Fibroblast of skin of left biceps (primary cell): ENCODE results near the gene RAB7A.
"Not testable (repeated sequence)": the region's sequence is repeated elsewhere in the genome, so short reads cannot be mapped to it uniquely, and the experiment has no call there.

Experiments
- DNase-seq, 2 experiments: peaks; one replicate each; pipeline ENCODE4 v3.0.0-alpha.2; 2013; ENCODE audit warnings: low read depth in 2 of 2

The RAB7A gene

DNA sequence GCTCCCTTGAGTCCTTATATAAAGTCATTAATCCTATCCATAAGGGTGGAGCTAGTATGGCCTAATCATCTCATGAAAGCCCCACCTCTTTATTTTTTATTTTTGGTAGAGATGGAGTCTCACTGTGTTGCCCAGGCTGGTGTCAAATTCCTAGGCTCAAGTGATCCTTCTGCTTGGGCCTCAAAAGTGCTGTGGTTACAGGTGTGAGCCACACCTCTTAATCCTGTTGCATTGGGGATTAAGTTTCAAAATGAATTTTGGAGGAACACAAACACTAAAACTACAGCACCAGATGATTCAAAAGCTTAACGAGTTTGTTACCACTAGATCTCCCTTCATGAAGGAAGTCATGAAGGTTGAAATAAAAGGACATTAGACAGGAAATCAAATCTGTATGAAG, 27.7 kb downstream of the RAB7A start:
- no peak for DNase-seq

DNA sequence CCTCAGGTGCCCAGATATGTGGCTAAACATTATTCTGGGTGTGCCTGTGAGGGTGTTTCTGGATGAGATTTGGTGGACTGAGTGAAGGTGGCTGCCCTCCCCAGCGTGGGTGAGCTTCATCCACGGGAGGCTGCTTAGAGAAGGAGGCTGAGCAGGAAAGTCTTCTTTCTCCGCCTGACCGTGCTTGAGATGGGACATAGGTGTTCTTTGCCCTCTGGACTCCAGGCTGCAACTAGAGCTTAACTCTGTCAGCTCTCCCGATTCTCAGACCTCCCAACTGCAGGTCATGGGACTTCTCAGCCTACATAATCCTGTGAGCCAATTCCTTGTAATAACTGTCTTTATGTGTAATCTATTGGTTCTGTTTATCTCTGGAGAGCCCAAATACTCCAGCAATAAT, 34.1 kb downstream of the RAB7A start:
- DNase-seq, result no peak

DNA sequence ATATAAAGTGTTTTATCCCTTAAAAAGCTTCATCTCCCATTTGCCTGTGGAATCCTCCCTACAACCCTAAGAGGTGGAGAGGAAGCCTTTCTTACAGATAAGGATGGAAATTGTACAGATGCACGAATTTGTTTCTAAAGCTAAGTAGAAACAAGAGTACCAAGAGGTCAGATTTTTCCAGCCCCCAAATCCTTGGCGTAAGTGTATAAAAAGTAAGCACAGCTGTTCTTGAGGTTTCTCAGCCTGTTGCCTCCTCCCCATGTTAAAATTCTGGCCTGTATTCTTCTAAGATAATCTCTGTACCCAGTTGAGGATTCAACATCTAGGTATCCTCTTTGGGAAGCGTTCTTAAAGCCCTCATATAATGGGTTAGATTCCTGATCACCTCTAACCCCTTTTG, 34.9 kb downstream of the RAB7A start:
- no peak for DNase-seq

DNA sequence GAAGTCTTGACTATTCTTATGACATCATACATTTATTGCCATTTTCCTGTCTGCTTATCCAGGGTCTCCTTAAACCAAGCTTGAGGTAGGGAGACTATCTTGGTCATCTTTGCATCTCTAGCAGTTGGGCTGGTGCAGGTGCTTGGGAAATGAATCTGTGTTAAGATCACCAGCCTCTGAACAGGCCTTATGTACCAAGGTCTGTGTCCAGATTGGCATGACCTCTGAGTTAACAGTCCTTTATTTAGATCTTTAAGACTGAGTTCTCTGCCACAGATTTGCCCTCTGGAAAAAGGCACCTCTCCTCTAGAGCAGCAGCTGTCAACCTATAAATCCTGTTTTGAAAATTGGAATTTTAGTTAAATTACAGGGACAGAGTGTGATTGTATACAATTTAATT, 35.4 kb downstream of the RAB7A start:
- DNase-seq, result no peak

DNA sequence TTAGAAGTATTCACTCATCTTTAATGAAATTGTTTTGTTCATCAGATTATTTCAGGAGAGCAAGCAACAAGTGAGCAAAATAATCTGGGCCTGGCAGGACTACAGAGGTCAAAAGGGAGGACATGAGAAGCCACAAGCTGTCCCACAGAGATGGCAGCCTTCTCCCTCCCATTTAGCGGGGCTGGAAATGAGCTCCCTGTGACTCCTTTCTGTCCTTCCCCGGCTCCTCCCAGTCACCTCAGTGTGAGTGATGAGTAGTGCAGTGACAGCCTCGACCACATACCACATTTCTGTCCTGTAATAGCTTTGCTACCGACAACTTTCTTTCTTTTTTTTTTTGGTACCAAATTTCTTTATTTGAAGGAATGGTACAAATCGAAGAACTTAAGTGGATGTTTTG, 38.0 kb downstream of the RAB7A start:
- DNase-seq, result no peak

DNA sequence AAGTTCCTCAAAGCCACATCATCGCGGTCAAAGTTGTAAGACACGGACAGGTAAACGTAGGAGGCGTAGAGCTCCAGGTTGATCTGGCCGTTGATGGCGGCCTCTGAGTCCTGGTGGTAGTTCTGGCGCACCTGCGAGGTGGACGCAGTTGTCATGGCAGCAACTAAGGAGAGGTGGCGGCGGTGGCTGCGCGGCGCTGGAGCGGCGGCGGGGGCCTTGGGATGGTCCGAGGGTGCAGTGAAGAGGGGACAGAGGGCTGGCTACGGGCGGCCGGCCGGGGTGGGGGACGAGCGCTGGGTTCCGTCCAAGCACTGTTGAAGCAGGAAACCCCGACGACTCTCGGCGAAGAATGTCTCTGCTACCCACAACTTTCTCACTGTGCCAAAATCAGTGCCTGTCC, 38.9 kb downstream of the RAB7A start:
- no peak for DNase-seq

DNA sequence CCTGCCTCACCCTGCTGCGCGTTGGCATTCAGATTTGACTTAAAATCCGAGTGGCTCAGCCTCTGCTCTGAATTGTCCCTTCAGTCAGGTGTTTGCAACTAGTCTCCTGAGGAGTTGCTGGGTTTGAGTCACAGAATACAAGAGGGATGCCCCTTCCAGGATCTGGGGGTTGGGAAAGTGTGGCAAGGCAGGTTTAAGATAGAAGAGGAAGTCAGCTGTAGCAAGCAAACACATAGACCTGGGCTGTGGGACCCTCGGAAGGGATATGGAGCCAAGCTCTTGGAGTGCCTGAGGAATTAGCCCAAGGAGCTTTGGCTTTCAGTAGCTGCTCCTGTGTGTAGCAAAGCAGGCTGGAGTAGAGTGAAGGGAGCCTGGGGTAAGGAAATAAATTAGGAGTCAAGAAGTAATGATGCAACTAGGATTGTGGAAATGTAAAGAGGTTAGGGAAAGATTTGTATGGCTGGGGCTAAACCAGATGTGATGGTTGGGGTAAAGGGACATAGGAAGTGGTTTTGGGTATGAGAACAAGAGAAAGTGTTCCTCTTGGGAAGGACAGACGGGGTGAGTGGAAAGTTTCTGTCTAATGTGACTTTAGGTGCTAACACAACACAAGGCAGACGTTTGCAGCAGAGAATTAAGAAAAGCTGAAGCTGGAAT, 41.2 kb downstream of the RAB7A start:
- DNase-seq, result no peak

DNA sequence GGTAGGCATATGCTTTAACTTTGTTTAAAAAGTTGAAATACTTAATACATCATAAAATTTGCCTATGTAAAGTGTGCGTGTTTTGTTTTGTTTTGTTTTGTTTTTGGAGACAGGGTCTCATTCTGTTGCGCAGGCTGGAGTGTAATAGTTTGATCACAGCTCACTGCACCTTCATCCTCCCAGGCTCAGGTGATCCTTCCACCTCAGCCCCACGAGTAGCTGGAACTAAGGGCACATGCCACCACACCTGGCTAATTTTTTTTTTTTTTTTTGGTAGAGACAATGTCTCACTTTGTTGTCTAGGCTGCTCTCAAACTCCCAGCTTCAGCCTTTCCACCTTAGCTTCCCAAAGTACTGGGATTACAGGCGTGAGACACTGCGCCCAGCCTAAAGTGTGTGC, 42.5 kb downstream of the RAB7A start:
- no peak for DNase-seq

DNA sequence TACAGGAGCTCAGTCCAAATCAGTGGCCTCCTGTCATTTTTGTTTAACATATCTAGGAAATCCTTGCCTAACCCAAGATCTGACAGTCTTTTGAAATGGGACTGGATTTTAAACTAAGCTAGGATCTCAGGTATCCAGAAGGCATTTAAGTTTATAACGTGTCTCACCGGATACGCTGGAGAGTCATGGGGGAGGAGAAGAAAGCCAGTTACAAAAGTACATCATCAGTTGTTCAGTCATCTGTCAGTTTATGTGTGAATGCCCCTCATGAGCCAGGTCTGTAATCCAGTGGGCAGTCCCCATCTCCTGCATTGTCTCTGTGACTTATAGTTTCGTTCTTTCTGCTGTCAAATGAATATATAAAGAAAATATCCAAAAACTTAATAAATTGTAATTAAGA, 44.4 kb downstream of the RAB7A start:
- no peak for DNase-seq

DNA sequence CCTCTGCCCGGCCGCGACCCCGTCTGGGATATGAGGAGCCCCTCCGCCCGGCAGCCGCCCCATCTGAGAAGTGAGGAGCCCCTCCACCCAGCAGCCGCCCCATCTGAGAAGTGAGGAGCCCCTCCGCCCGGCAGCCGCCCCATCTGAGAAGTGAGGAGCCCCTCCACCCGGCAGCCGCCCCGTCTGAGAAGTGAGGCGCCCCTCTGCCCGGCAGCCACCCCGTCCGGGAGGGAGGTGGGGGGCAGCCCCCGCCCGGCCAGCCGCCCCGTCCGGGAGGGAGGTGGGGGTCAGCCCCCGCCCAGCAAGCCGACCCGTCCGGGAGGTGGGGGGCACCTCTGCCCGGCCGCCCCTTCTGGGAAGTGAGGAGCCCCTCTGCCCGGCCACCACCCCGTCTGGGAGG, 47.2 kb downstream of the RAB7A start:
- DNase-seq, result not testable (repeated sequence)

DNA sequence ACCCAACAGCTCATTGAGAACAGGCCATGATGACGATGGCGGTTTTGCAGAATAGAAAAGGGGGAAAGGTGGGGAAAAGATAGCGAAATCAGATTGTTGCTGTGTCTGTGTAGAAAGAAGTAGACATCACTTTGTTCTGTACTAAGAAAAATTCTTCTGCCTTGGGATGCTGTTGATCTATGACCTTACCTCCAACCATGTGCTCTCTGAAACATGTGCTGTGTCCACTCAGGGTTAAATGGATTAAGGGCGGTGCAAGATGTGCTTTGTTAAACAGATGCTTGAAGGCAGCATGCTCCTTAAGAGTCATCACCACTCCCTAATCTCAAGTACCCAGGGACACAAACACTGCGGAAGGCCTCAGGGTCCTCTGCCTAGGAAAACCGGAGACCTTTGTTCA, 47.6 kb downstream of the RAB7A start:
- not testable (repeated sequence) for DNase-seq

DNA sequence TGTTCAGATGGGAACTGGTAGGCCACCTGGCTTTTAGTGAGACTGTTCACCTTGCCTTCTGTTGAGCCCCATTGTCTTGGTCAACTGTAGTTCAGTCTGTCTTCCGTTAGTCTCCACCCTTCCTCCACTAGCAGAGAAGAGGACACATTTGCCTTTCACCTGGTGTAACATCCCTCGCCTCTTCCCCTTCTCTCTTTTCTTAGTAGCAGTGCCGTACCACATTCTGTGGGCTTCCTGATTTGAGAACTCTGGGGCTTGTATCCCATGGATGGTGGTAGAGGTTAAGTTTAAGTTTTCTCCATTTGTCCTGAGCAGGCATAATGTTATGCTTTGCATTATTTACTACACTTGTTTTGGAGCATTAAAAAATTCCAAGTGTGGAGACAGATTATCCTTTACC, 49.3 kb downstream of the RAB7A start:
- DNase-seq, result no peak

DNA sequence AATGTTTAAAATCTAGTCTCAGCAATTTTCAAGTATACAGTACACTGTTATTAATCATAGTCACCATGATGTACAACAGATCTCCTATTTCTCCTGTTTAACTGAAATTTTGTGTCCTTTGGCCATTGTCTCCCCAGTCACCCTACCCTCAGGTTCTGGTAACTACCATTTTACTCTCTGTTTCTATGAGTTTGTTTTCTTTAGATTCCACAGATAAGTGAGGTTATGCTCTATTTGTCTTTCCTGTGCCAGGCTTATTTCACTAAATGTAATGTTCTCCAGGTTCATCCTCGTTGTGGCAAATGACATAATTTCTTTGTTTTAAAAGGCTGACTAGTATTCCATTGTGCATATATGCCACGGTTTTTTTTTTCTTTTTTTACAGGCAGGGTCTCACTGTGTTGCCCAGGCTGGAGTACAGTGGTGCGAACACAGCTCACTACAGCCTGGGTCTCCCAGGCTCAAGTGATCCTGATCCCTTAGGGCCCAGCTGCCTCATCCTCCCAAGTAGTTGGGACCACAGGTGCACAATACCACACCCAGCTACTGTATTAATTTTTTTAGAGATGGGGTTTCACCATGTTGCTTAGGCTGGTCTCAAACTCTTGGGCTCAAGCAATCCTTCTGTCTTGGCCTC, 50.0 kb downstream of the RAB7A start:
- DNase-seq, result no peak

DNA sequence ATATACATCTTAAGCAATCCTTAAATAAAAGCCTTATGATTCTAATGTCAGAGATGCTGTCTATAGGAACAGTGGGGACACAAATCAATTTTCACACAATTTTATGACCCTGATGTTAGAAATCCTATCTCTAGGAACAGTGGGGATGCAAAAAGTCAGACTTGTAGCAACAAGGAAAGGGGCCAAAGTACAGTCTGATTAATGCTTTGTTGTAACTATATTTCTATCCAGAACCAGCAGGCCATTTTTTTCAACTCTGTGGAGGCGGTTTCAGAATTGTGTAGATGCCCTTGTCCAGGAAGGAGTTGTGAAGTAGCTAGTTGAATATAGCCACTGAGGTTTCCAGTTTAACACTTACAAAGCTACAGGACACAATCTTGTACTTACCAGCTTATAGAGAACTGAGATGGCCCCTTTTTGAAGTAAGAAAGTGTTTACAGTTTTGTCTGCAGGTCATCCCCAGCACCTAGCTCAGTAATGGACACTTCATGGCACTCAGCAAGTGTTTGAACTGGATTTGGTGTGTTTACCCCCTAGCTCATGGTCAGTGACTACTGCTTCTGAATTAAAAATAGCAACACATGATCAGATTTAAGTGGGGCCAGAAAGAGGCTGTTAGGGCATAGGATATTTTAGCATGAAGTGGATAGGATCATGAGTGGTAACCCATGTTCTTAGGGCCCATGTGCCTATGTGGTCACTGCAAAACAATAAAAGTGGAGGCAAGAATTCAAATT, 54.3 kb downstream of the RAB7A start:
- no peak for DNase-seq

DNA sequence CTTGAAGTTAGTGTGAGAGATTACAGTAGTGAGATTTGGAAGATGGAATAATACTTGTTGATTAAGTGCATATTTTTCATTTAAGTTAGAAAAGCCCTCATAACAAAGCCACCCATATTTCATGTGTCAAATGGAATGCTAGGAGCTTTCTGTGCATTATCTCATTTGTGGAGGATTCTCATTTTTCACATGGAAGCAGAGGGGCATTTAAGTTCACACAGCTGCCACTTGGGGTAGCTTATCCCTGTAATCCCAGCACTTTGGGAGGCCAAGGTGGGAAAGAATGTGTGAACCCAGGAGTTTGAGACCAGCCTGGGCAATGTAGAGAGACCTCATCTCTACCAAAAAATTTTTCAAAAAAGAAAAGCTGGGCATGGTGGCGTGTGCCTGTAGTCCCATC, 55.2 kb downstream of the RAB7A start:
- no peak for DNase-seq

DNA sequence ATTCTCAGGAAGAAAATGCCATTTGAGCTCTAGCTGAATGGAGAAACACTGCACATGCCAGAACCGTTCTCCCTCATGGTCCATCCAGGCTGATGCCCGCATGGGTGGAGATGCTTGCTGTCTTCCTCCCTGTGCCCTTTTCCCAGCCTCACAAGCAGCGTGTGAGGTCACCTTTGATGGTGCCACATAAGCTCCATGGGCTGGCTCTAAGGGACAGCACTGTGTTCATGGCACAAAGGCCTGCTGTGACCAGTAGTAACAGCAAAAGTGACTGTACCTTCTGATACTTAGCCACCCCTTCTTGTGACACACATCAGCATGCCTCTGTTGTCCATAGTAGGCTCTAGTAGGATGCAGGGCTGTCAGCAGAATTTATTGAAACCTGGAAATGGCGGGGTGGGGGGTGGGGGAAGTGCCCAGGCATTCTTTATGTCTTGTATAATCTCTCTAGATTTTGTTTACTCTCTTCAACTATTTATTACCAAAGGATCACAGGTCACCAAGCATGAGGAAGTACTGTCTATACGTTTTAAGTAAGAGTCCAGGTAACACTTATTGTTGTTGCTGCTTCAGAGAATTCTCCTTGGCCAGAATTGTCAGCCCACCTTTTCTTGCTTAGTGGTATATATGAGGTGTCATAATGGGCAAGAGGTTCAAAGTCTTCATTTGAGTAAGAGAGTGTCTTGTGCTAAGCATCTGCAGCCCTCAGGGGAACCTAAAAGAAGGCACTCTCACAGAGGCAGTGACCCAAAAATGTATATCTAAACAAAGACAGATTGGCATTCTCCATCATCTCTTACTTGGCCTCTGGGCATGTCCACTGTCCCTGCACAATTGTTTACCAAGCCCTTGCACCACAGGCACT, 56.5 kb downstream of the RAB7A start:
- DNase-seq, result no peak

DNA sequence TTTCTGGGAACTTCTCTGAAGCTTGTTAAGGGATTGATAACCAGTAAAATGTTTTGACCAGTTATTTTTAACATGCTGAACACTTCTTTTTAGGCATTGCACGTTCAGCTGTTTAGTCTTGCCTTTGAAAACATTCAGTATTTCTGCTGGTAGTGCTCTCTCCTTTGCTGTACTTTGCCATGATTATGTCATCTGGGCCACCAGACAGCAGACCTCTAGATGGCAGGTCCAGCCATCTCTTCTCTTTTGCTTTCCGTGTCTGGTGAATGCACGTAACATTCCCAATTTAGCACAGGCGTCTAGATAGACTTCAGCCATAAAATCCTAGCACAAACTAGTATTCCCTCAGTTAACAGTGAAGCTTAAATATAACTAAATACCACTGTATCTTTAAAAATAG, 57.8 kb downstream of the RAB7A start:
- DNase-seq, result no peak

DNA sequence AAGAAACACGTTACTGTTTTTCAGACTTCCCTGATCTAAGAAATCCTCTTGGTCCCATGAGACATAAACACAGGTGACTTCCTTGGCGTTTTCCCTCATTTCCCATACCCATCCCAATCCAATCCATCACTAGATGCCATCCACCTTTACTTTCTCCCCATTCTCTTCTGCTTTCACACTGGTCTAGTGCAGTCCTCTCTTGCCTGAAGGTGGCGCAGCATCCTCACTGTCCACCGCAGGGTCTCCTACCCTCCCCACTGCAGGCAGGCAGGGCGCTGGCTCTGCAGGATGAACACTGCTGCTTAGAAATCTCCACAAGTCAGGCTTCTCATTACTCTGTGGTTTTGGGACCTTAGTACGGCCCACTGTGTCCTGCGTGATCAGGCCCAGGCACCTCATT, 58.2 kb downstream of the RAB7A start:
- DNase-seq, result no peak

DNA sequence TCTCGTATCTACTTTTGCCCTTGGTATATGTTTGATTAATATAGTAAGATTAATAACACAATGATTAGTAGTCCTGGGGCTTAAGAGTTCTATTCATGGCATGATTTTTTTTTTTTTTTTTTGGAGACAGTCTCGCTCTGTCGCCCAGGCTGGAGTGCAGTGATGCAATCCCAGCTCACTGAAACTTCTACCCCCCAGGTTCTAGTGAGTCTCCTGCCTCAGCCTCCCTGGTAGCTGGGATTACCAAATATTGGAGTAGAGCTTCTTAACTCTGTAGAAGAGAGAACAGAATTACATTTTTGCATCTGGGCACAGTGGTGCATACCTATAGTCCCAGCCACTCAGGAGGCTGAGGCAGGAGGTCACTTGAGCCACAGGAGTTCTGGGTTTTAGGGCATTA, 58.9 kb downstream of the RAB7A start:
- DNase-seq, result no peak

DNA sequence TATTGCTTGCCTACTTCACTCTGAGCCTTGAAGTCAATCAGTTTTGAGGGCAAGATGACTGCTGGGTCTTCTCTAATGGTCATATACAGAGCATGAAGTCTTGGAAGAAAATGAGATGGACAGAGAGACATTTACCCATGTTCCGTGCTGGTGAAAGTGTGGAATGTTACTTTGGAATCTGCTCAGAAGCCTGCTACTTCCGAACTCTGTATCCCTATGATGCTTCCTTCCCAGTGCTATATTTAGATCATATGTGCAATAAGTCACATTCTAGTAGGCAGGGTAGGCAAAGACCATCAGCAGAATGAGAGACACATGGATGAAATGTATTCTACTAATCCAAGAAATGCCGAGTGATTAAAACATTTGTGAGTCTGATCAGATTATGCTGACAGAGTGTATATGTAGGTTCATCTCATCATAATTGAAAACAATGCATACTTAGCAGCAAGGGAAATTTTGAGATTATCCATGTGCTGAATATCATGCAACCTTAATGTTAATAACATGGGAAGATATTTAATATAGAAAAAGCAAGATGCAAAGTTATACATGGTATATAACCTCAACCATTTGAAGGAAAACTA, 60.5 kb downstream of the RAB7A start:
- no peak for DNase-seq

DNA sequence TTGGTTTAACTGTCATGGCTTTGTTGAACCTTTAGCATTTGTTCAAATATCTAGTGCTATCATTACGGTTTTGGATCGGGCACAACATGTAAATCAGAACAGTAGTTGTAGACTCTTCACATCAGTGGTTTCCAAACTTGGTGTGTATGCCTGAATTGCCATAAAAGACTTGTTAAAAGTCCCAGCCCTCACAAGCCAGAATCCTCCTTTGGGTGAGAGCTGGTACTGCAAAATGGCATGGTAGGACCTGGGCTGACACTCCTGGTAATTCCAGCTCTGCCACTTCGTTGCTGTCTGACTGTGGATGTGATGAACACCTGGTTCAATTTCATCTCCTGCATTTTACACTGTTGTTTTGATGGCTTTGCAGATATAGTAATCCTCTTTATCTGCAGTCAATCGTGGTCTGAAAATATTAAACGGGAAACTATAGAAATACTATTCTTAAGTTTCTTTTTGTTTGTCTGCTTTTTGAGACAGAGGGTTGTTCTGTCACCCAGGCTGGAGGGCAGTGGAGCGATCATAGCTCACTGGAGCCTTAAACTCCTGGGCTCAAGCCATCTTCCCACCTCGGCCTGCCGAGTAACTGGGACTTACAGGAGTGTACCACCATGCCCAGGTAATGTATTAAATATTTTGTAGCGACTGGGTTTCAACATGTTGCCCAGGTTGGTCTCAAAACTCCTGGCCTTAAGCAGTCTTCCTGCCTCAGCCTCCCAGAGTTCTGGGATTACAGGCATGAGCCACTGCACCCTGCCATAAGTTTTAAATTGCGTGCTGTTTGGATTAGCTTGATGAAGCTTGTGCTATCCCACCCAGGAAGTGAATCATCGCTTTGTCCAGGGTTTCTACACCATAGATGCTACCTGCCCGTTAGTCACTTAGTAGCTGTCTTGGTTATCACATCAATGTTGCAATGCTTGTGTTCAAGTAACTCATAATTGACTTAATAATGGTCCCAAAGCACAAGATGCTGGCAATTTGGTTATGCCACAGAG, 61.6 kb downstream of the RAB7A start:
- no peak for DNase-seq
